HL-60 (cell line): ENCODE data around the gene GALNT9.

Source experiments
- DNase-seq, 2 experiments: peaks; one replicate each; pipeline ENCODE4 v3.0.0-alpha.2; 2010 to 2020; ENCODE audit warnings: low read depth in 1 of 2, low spot score in 1 of 2
- H3K27ac ChIP-seq: fragments of 250-450 bp; sonication (Bioruptor Pico); replicated peaks from 2 replicates; pipeline ENCODE4 v1.5.1; 2020; ENCODE audit warnings: mild to moderate bottlenecking, moderate library complexity
- H3K27me3 ChIP-seq: fragments of 250-450 bp; sonication (Bioruptor Pico); 2 replicates; pipeline ENCODE4 v1.5.1; 2021; ENCODE audit warnings: mild to moderate bottlenecking, moderate library complexity; ENCODE audit not compliant: insufficient read depth, poor library complexity, severe bottlenecking
- H3K4me3 ChIP-seq: replicated peaks from 2 replicates; pipeline ENCODE4 v1.5.1; 2011; ENCODE audit warnings: mild to moderate bottlenecking, control low read depth, low read length; ENCODE audit not compliant: insufficient read depth
- GABPA ChIP-seq: IDR thresholded peaks from 2 replicates; pipeline ENCODE4 v1.6.1; 2012; ENCODE audit warnings: low read depth
- POLR2AphosphoS5 ChIP-seq: IDR thresholded peaks from 2 replicates; pipeline ENCODE4 v1.6.1; 2012; ENCODE audit warnings: low read depth
- SPI1 ChIP-seq: IDR thresholded peaks from 2 replicates; pipeline ENCODE4 v1.6.1; 2012; ENCODE audit warnings: low read depth, mild to moderate bottlenecking, borderline replicate concordance
- TF ChIP-seq, protein P1 (sequence below): IDR thresholded peaks from one replicate; pipeline ENCODE4 v1.5.1; 2011; ENCODE audit warnings: low read length, control low read depth, inconsistent platforms; ENCODE audit not compliant: insufficient read depth
- TF ChIP-seq, protein P2 (sequence below): IDR thresholded peaks from 2 replicates; pipeline ENCODE4 v1.6.1; 2012; ENCODE audit warnings: low read depth; ENCODE audit not compliant: insufficient replicate concordance

The GALNT9 gene

DNA sequence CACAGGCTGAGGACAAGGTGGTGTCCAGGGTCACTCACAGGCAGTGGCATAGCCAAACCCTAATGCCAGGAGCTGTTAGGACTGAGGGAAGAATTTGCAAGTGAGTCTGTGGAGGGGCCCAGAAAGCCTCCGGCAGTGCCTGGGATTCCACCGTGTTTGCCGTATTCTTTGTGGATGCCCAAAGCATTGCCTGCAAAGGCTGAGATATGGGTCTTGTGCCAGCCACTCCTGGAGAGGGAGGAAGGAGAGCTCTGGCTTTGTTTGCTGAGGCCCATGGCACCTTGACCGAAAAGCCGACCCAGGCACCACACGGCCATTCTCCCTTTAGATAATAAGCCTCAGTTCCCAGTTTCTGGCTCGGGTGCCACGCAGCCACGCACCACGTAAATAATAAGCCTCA lies 35.8 kb upstream of the GALNT9 start:
- no peak for DNase-seq
- Histone ChIP-seq H3K27ac (no peak overlapping the region), H3K27me3 (no peaks in the 10 kb centered on the region), H3K4me3 (no peak overlapping the region)
- TF ChIP-seq, protein P1, sequence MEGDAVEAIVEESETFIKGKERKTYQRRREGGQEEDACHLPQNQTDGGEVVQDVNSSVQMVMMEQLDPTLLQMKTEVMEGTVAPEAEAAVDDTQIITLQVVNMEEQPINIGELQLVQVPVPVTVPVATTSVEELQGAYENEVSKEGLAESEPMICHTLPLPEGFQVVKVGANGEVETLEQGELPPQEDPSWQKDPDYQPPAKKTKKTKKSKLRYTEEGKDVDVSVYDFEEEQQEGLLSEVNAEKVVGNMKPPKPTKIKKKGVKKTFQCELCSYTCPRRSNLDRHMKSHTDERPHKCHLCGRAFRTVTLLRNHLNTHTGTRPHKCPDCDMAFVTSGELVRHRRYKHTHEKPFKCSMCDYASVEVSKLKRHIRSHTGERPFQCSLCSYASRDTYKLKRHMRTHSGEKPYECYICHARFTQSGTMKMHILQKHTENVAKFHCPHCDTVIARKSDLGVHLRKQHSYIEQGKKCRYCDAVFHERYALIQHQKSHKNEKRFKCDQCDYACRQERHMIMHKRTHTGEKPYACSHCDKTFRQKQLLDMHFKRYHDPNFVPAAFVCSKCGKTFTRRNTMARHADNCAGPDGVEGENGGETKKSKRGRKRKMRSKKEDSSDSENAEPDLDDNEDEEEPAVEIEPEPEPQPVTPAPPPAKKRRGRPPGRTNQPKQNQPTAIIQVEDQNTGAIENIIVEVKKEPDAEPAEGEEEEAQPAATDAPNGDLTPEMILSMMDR: no peak
- no peak for TF ChIP-seq SPI1
- no peak for TF ChIP-seq POLR2AphosphoS5
- no peak for TF ChIP-seq GABPA

DNA sequence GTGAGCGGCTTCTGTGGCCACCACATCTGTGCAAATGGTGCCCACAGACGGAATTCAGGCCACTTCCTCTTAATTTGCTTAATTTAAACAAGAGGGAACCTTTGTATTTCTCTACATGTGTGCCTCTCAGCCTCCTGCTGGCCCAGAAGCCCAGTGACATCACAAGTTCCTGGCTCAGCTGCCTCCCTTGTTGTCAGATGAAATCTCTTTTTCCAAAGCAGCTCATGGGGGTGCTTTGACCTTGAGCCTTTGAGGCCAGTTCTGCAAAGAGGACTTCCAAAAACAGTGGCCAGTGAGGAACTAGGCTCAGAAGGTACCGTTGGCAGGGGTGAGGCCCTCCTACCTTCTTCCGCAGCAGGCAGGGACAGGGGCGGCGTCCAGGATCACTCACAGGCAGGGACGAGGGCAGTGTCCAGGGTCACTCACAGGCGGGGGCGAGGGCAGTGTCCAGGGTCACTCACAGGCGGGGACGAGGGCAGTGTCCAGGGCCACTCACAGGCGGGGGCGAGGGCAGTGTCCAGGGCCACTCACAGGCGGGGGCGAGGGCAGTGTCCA lies 35.0 kb upstream of the GALNT9 start:
- 0 out of 2 replicates have a peak, but pooled peaks have one; percentile 17 for TF ChIP-seq SPI1
- TF ChIP-seq, protein P1: no peak
- Histone ChIP-seq H3K27me3 (no peaks in the 10 kb centered on the region), H3K4me3 (no peak overlapping the region), H3K27ac (no peak overlapping the region)
- DNase-seq: no peak

DNA sequence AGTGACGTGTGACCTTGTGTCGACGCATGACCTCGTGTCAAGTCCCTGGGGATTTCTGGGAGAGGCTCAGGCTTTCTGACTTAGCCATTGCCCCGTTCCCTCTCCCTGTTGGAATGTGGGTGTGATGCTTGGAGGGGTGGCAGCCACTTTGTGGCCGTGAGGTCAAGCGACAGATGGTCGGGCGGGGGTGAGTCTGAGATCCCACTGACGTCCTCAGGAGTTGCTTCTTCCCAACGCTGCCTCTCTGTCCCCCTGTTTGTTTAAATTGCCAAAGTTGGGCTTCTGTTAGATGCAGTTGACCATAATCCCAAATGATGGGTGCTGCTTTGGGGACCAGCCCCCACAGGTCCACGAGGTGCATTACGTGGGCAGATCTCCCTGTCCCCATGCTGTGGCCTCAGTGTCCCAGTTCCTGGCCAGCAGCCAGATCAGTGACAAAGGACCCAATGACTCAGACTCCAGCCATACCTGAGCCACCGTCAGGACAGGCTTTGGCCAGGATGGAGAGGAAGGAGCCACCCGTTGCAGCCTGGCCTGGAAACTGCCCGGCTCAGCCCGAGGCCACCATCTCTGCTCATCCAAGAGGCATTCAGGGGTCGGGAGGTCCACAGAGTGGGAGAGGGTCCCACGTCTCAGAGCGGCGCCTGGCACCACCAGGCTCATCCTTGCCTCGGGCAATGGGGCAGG lies 34.4 kb upstream of the GALNT9 start:
- TF ChIP-seq, protein P1: no peak
- TF ChIP-seq SPI1: no peak
- no peak for TF ChIP-seq GABPA
- TF ChIP-seq POLR2AphosphoS5: no peak
- TF ChIP-seq, protein P2, sequence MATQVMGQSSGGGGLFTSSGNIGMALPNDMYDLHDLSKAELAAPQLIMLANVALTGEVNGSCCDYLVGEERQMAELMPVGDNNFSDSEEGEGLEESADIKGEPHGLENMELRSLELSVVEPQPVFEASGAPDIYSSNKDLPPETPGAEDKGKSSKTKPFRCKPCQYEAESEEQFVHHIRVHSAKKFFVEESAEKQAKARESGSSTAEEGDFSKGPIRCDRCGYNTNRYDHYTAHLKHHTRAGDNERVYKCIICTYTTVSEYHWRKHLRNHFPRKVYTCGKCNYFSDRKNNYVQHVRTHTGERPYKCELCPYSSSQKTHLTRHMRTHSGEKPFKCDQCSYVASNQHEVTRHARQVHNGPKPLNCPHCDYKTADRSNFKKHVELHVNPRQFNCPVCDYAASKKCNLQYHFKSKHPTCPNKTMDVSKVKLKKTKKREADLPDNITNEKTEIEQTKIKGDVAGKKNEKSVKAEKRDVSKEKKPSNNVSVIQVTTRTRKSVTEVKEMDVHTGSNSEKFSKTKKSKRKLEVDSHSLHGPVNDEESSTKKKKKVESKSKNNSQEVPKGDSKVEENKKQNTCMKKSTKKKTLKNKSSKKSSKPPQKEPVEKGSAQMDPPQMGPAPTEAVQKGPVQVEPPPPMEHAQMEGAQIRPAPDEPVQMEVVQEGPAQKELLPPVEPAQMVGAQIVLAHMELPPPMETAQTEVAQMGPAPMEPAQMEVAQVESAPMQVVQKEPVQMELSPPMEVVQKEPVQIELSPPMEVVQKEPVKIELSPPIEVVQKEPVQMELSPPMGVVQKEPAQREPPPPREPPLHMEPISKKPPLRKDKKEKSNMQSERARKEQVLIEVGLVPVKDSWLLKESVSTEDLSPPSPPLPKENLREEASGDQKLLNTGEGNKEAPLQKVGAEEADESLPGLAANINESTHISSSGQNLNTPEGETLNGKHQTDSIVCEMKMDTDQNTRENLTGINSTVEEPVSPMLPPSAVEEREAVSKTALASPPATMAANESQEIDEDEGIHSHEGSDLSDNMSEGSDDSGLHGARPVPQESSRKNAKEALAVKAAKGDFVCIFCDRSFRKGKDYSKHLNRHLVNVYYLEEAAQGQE: no peak
- Histone ChIP-seq H3K27ac (no peak overlapping the region), H3K4me3 (no peak overlapping the region), H3K27me3 (no peaks in the 10 kb centered on the region)
- DNase-seq: no peak

DNA sequence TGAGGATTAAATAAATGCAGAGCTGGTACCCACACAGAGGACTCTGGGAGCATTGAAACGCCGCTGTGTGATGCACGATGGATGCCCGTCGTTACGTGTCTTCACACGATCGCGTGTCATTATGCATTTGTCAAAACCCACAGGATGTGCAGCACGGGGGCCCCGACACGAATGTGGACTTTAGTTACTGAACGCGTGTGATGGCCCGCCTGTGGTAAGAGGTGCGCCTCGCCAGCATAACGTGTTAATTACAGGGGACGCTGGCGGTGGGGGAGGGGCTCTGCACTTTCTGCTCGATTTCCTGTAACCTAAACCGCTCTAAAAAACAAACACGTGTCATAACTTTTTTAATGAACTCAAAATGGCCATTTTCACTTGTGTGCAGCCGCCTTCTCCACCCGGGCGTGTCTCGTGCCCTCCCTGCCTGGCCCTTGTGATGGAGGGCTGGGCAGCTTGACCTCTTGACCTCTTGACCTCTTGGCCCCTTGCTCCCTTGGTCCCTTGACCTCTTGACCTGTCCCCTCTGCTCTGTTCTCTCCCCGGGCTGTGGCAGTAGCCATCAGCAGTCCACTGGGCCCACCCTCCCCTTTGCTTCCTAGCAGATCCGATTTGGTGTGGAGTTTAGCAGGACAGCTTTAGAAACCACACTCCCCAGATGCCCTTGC lies 33.7 kb upstream of the GALNT9 start:
- TF ChIP-seq SPI1: no peak
- TF ChIP-seq, protein P1: no peak
- TF ChIP-seq POLR2AphosphoS5: no peak
- TF ChIP-seq GABPA: no peak
- TF ChIP-seq, protein P2: no peak
- no peak overlapping the region for H3K4me3 ChIP-seq
- H3K27ac ChIP-seq: no peak overlapping the region
- no peak for DNase-seq
- no peaks in the 10 kb centered on the region for H3K27me3 ChIP-seq
